ENCODE measurements around the gene ZIC4.
A peak's percentile ranks its signal among the peaks of the same experiment; 100 is the strongest.

Gene ZIC4

GRCh38 chr3:147397875-147398812, 8.2 kb downstream of the ZIC4 start:
- Histone ChIP-seq H3K9me3 (ENCODE audit: insufficient read depth, low read length) (peaks cover 4% of the 10 kb centered on the region; the same call in 1 of the 2 replicates), H3K9ac (ENCODE audit: insufficient read length, low read depth) (peak overlapping the region; percentile 6), H3K27me3 (ENCODE audit: insufficient read depth, insufficient read length) (peaks cover 100% of the 10 kb centered on the region), H3K36me3 (ENCODE audit: insufficient read depth, insufficient read length, low read length) (no peaks in the 10 kb centered on the region), H3K4me1 (ENCODE audit: insufficient read depth, insufficient read length) (peaks cover 7% of the 10 kb centered on the region), H3K4me3 (ENCODE audit: insufficient read length, low read depth) (peak overlapping the region; percentile 33)
- no peak for DNase-seq (ENCODE audit: low read depth, low spot score)
- TF ChIP-seq SUZ12 (IDR thresholded peaks at IDR 0.05; ENCODE audit: extremely low read depth, insufficient read depth, insufficient read length) (peak; percentile 97), ZNF274 (IDR thresholded peaks at IDR 0.05; ENCODE audit: low read depth, low read length) (no peak)

- H3K4me1 ChIP-seq (ENCODE audit: insufficient read depth, insufficient read length): peaks cover 7% of the 10 kb centered on the region
- H3K4me3 ChIP-seq (ENCODE audit: insufficient read length, low read depth): peak overlapping the region; percentile 24
- no peak for TF ChIP-seq ZNF274 (IDR thresholded peaks at IDR 0.05; ENCODE audit: low read depth, low read length)
- no peak for TF ChIP-seq YY1 (IDR thresholded peaks at IDR 0.05; ENCODE audit: insufficient read depth, insufficient read length)
- TF ChIP-seq SUZ12 (IDR thresholded peaks at IDR 0.05; ENCODE audit: extremely low read depth, insufficient read depth, insufficient read length): no peak
Measured at GRCh38 chr3:147397155-147397874, 9.0 kb downstream of the ZIC4 start.

GRCh38 chr3:147396712-147397046, 9.7 kb downstream of the ZIC4 start:
- no peak for DNase-seq (ENCODE audit: low read depth, low spot score)
- Histone ChIP-seq H3K27me3 (ENCODE audit: insufficient read depth, insufficient read length) (peaks cover 100% of the 10 kb centered on the region), H3K4me1 (ENCODE audit: insufficient read depth, insufficient read length) (peaks cover 7% of the 10 kb centered on the region), H3K4me3 (ENCODE audit: insufficient read length, low read depth) (no peak overlapping the region), H3K9me3 (ENCODE audit: insufficient read depth, low read length) (peaks cover 4% of the 10 kb centered on the region; the same call in 1 of the 2 replicates), H3K36me3 (ENCODE audit: insufficient read depth, insufficient read length, low read length) (no peaks in the 10 kb centered on the region), H3K9ac (ENCODE audit: insufficient read length, low read depth) (no peak overlapping the region)
- TF ChIP-seq YY1 (IDR thresholded peaks at IDR 0.05; ENCODE audit: insufficient read depth, insufficient read length) (no peak), ZNF274 (IDR thresholded peaks at IDR 0.05; ENCODE audit: low read depth, low read length) (no peak), SUZ12 (IDR thresholded peaks at IDR 0.05; ENCODE audit: extremely low read depth, insufficient read depth, insufficient read length) (peak; percentile 81)

More at GRCh38 chr3:147397155-147397874, 9.0 kb downstream of the ZIC4 start:
- DNase-seq (ENCODE audit: low read depth, low spot score): no peak
- no peak overlapping the region for H3K9ac ChIP-seq (ENCODE audit: insufficient read length, low read depth)
- no peaks in the 10 kb centered on the region for H3K36me3 ChIP-seq (ENCODE audit: insufficient read depth, insufficient read length, low read length)
- peaks cover 4% of the 10 kb centered on the region; the same call in 1 of the 2 replicates for H3K9me3 ChIP-seq (ENCODE audit: insufficient read depth, low read length)
- H3K27me3 ChIP-seq (ENCODE audit: insufficient read depth, insufficient read length): peaks cover 100% of the 10 kb centered on the region

- TF ChIP-seq YY1 (IDR thresholded peaks at IDR 0.05; ENCODE audit: insufficient read depth, insufficient read length) (no peak), SUZ12 (IDR thresholded peaks at IDR 0.05; ENCODE audit: extremely low read depth, insufficient read depth, insufficient read length) (peak; percentile 15)
- H3K4me3 ChIP-seq (ENCODE audit: insufficient read length, low read depth): peak overlapping the region; percentile 10
- peaks cover 100% of the 10 kb centered on the region for H3K27me3 ChIP-seq (ENCODE audit: insufficient read depth, insufficient read length)
- peak overlapping the region; percentile 17 for H3K9ac ChIP-seq (ENCODE audit: insufficient read length, low read depth)
- peaks cover 8% of the 10 kb centered on the region for H3K4me1 ChIP-seq (ENCODE audit: insufficient read depth, insufficient read length)
- no peak for DNase-seq (ENCODE audit: low read depth, low spot score)
- H3K36me3 ChIP-seq (ENCODE audit: insufficient read depth, insufficient read length, low read length): no peaks in the 10 kb centered on the region
- peaks cover 7% of the 10 kb centered on the region for H3K9me3 ChIP-seq (ENCODE audit: insufficient read depth, low read length)
Measured at GRCh38 chr3:147395899-147396711, 10.2 kb downstream of the ZIC4 start.

GRCh38 chr3:147394884-147395225, 11.5 kb downstream of the ZIC4 start:
- no peak for DNase-seq (ENCODE audit: low read depth, low spot score)
- Histone ChIP-seq H3K9me3 (ENCODE audit: insufficient read depth, low read length) (peaks cover 14% of the 10 kb centered on the region), H3K4me1 (ENCODE audit: insufficient read depth, insufficient read length) (peaks cover 13% of the 10 kb centered on the region), H3K9ac (ENCODE audit: insufficient read length, low read depth) (no peak overlapping the region), H3K36me3 (ENCODE audit: insufficient read depth, insufficient read length, low read length) (no peaks in the 10 kb centered on the region), H3K4me3 (ENCODE audit: insufficient read length, low read depth) (no peak overlapping the region), H3K27me3 (ENCODE audit: insufficient read depth, insufficient read length) (peaks cover 100% of the 10 kb centered on the region)
- no peak for TF ChIP-seq SUZ12 (IDR thresholded peaks at IDR 0.05; ENCODE audit: extremely low read depth, insufficient read depth, insufficient read length)
- no peak for TF ChIP-seq ZNF274 (IDR thresholded peaks at IDR 0.05; ENCODE audit: low read depth, low read length)
- no peak for TF ChIP-seq YY1 (IDR thresholded peaks at IDR 0.05; ENCODE audit: insufficient read depth, insufficient read length)

GRCh38 chr3:147393943-147394883, 12.1 kb downstream of the ZIC4 start:
- Histone ChIP-seq H3K4me1 (ENCODE audit: insufficient read depth, insufficient read length) (peaks cover 13% of the 10 kb centered on the region), H3K9me3 (ENCODE audit: insufficient read depth, low read length) (peaks cover 13% of the 10 kb centered on the region), H3K9ac (ENCODE audit: insufficient read length, low read depth) (peak overlapping the region; percentile 80), H3K4me3 (ENCODE audit: insufficient read length, low read depth) (peak overlapping the region; percentile 48), H3K36me3 (ENCODE audit: insufficient read depth, insufficient read length, low read length) (no peaks in the 10 kb centered on the region), H3K27me3 (ENCODE audit: insufficient read depth, insufficient read length) (peaks cover 100% of the 10 kb centered on the region)
- TF ChIP-seq SUZ12 (IDR thresholded peaks at IDR 0.05; ENCODE audit: extremely low read depth, insufficient read depth, insufficient read length) (peak; percentile 91), YY1 (IDR thresholded peaks at IDR 0.05; ENCODE audit: insufficient read depth, insufficient read length) (no peak)
- DNase-seq (ENCODE audit: low read depth, low spot score): no peak

Data from NT2/D1 (cell line).